DMS53 treated with DMSO at 0.1 percent for 48 hours (cell line): Measurements from ENCODE around the gene ZNF177.
"Not testable (repeated sequence)": the region's sequence is repeated elsewhere in the genome, so short reads cannot be mapped to it uniquely, and the experiment has no call there.

ENCODE experiments used
- DNase-seq: peaks from one replicate; lab custom pipeline; 2025; ENCODE audit not compliant: unreplicated experiment; lab: John Stamatoyannopoulos, UW

ZNF177 gene

DNA sequence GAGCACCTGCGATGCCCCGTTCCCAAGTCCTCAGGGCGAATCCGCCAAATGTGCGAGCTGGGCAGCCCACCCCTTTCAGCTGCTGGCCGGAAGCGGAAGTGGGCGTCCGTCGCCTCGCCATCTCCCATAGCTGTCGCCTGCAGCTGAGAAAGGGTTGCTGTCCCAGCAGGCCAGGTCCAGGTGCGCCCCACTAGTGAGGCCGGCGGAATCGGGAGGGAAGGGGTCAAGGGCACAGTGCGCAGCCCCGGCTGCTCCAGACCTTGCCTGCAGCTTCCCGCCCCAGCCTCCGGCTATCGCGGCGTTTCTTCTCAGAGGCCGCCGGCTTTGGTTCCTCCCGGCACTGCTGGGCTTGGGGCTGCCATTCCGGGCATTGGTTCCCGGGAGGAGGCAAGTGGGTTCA is at the start of gene ZNF177:
Gene ZNF177 (plus strand): TSS at position 109 of the 400 bp plus-strand sequence. CDS start 15,299 bp downstream, outside the sequence.
- no peak for DNase-seq

DNA sequence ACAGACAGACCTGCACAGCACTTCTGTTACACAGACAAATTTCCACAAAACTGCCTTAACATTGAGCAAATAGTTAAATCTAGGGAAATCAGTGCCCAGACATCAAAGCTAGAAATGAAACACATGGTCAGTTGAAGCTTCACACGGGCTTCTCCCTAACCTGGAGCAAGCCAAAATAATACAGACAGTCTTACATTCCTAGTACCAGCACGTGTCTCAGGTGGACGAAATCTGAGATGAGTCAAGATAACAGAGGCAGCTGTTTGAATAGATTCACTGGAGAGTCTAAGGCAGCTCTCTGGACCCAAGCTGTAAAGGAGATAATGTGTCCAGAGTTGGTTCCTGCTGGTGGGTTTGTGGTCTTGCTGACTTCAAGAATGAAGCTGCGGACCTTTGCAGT is 49.1 kb upstream of the ZNF177 start:
- DNase-seq, result no peak

GRCh38 chr19:9321338-9321737 is 41.5 kb upstream of the ZNF177 start:
- DNase-seq, result no peak

DNA sequence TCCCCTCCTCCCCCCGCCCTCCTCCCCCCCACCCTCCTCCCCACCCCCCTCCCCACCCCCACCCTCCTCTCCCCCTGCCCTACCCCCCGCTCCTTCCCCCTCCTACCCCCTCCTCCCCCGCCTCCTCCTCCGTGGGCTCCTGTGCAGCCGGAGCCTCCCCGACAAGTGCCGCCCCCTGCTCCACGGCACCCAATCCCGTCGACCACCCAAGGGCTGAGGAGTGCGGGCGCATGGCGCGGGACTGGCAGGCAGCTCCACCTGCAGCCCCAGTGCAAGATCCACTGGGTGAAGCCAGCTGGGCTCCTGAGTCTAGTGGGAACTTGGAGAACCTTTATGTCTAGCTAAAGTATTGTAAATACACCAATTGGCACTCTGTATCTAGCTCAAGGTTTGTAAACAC is 41.1 kb upstream of the ZNF177 start:
- DNase-seq, result not testable (repeated sequence)

GRCh38 chr19:9322201-9322600 is 40.6 kb upstream of the ZNF177 start:
- DNase-seq, result not testable (repeated sequence)

GRCh38 chr19:9323557-9323918 is 39.3 kb upstream of the ZNF177 start:
- peak; percentile 78 for DNase-seq

- peak; percentile 86 for DNase-seq
These were observed 38.8 kb upstream of the ZNF177 start, which contains the start of gene ZNF559 for GRCh38 chr19:9323919-9324583. Gene ZNF559 (plus strand): TSS chr19:9324179. CDS start chr19:9338550, 14,371 bp downstream.

DNA sequence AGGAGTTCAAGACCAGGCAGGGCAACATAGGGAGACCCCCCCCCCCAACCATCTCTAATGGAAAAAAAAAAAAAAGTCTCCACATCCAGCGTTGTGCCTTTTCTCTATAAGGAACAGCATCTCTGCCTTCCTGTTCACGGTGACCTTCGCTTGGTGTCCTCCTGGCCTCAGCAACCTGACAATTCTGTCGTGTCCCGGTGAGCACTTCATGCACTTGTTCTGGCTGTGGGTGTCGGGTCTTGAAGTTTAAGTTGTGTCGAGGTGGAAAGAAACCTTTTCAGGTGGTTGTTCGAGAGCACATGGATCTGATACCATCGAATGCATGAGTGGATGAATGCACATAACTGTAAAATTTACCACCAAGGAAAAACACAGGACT is 38.2 kb upstream of the ZNF177 start:
- DNase-seq, result no peak

DNA sequence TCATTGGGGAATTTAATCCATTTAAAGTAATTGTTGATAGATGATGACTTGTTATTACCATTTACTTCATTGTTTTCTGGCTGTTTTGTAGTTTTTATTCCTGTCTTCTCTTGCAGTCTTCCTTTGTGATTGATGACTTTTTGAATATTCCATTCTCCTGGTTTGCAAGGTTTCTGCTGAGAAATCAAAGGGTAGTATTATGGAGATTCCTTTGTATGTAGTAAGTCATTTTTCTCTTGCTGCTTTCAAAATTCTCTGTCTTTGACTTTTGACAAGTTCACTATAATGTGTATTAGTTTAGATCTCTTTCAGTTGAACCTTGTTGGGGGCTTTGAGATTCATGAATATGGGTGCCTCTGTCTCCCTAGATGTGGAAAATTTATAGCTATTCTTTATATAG is 32.8 kb upstream of the ZNF177 start:
- no peak for DNase-seq

DNA sequence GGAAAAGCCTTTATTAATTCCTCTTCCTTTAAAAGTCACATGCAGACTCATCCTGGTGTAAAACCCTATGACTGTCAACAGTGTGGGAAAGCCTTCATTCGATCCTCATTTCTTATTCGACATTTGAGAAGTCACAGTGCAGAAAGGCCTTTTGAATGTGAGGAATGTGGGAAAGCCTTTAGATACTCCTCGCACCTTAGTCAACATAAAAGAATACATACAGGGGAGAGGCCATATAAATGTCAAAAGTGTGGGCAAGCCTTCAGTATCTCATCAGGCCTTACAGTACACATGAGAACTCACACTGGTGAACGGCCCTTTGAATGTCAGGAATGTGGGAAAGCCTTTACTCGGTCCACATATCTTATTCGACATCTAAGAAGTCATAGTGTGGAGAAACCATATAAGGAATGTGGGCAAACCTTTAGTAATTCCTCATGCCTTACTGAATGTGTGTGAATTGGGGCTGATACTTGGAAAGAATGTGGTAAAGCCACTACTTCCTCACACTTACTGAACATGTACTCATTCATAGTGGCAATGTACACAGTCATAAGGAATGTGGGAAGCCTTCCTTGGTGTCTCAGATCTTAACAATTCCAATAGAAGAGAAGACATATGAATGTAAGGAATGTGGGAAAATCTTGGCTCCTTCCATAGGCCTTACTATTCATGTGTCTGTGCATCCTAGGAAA is 20.1 kb upstream of the ZNF177 start:
- no peak for DNase-seq

DNA sequence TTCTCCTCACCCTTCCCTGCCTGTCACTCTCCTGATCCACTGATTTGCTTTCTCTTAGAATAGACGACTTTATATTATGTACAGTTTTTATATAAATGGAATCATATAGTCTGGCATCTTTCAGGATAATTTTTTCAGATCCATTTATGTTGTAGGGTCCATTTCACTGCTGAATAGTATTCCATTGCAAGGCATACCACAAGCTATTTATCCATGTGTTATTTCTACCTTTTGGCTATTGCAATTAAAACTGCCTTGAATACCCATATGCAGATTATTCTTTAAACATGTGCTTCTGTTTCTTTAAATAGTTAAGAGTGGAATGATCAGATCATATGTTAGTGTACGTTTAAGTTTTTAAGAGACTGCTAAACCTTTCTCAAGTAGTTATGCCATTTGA is 17.8 kb upstream of the ZNF177 start:
- no peak for DNase-seq

- no peak for DNase-seq
These were observed 14.6 kb upstream of the ZNF177 start for GRCh38 chr19:9348253-9348652.

DNA sequence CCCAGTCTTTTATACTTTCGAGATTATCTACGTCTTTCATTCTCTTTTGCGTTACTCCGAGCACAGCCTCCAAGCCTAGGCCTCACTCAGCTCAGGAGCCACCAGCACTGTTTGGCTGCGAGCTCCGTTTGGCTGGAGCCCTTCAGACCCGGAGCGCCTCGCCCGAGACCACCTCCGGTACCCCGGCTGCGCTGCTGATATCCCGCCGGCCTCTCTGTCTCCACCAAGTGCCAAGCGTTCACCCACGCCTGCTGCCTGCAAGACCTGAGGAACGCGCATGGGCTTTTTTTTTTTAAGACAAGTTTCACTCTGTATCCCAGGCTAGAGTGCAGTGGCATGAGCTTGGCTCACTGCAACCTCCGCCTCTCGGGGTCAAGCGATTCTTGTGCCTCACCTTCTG is 14.1 kb upstream of the ZNF177 start:
- DNase-seq, result no peak

DNA sequence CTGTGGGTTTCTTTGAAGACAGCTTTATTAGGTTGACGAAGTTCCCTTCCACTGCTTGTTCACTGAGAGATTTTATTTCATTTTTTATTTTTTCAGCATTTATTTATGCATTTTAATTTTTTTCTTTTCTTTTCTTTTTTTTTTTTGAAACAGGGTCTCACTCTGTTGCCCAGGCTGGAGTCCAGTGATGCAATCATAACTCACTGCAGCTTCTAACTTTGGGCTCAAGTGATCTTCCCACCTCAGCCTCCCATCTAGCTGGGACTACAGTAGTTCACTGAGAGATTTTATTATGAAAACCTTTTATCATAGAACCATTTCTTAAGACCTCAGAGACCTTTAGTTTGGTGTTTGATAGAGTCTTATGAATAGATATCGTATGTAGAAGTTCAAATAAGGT is 10.3 kb upstream of the ZNF177 start:
- no peak for DNase-seq

DNA sequence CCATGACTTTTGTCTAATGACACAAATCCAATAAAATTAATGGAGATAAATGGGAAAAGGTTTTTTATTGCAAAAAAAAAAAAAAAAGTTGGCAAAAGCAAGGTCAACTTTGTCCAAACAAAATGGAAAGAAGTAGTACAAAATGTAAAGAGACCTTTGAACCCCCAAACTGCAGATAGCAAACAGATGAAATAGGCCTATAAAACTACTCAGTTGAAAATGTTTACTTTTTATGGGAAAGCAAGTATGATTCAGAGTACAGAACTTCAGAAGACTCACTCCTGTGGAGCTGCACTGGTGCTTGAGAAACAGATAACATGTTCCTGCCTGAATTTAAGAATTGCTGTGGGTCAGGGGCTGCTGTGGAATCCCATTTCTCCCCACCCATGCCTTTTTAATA is 9.8 kb upstream of the ZNF177 start:
- no peak for DNase-seq

- DNase-seq, result no peak
These were observed 8.2 kb upstream of the ZNF177 start for GRCh38 chr19:9354651-9355050.

DNA sequence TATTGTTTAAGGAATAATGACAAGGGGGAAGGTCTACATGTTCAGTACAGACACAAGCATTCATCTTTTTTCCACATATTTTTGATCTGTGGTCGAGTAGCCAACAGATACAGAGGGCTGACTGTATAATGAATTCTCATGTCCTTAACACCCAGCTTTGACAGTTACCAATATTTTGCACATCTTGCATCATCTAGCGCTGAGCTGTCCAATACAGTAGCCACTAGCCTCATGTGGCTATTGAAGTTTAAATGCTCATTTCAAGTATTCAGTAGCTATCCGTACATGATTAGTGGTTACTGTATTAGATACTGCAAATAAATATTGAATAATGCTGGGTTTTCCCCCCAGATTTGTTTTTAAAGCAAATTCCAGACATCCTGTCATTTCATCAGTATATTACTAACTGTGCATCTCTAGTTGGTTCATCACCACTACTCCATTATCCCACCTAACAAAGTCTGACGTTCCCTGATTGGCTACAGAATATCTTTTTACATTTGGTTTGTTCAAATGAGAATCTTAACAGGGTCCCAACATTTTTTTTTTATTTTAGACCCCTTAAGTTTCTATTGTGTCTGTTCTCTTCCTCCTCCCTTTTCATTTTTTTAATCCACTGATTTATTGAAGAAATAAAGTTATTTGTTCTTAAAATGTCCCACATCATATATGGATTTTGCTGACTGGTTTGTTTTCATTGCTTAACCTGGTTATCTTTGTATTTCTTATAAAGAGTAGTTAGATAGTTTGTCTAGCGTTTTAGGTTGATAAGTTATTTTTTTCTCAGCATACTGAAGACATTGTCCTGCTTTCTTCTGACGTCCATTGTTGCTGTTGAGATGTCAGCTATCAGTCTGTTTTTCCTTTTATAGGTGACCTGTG is 8.2 kb downstream of the ZNF177 start:
- DNase-seq, result no peak

- no peak for DNase-seq
These were observed 18.6 kb downstream of the ZNF177 start for GRCh38 chr19:9381361-9381785.

DNA sequence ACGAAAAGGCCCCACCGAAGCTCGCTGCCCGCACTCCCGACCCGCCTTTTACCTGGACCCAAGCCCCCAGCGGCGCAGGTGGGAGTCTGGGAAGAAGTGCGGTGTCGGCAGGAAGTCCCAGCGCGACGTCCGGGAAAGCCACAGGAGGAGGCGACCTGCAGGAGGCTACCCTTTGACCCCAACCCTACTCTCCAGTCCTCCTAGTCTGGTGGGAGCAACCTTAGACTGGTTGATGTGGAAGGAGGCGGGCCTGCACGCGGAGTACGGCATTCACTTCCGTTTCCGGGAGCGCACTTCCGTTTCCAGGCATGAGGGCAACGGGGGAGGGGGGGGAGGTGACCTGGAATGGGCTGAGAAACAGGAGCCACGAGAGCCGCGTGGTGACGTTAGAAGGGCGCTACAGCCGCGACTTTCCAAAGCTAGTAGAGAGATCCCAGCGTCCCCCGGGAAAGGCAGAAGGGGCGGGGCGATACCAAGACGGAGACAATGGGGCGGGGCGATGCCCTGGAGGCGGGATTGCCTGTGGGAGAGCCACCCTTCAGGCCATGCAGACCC is 44.1 kb downstream of the ZNF177 start:
- DNase-seq, result no peak

GRCh38 chr19:9407827-9408226 is 45.0 kb downstream of the ZNF177 start:
- DNase-seq, result no peak

GRCh38 chr19:9413240-9413954 is 50.6 kb downstream of the ZNF177 start:
- no peak for DNase-seq
